ENCODE results near the gene HTR2A.

GRCh38 chr13:46799139-46799538, 97.7 kb downstream of the HTR2A start:
- TF ChIP-seq ZNF622 (IDR thresholded peaks at IDR 0.05), result no peak
- TF ChIP-seq CREB1 (IDR thresholded peaks at IDR 0.05; ENCODE audit: low read depth), result no peak
- TF ChIP-seq CUX1 (IDR thresholded peaks at IDR 0.05; ENCODE audit: insufficient replicate concordance, low read depth, low read length), result no peak
- no peak for TF ChIP-seq NRF1 (conservative IDR thresholded peaks at IDR 0.05; ENCODE audit: low read depth, low read length)
- TF ChIP-seq CBFB (IDR thresholded peaks at IDR 0.05; ENCODE audit: low read depth), result no peak
- no peak for TF ChIP-seq CTCF (IDR thresholded peaks at IDR 0.05 in 2 of 3, conservative IDR thresholded peaks at IDR 0.05 in 1 of 3; ENCODE audit: control insufficient read depth in 2 of 3, extremely low read depth in 1 of 3, insufficient read depth in 1 of 3, low read depth in 3 of 3, low read length in 3 of 3)

All from GM12878 (cell line).